Glutamatergic neuron (in vitro differentiated cells): ENCODE results near the gene RPL13. TPM values are rescaled to one million over a fixed set of nuclear protein-coding genes. Genes with fewer than 3 reads are reported as not detected.

Experiments used
- DNase-seq: peaks from one replicate; pipeline ENCODE4 v3.0.0; 2022
- H3K27ac Mint-ChIP-seq: one replicate; pipeline ENCODE4 v1.8.0; 2020; ENCODE audit warnings: mild to moderate bottlenecking, mixed read lengths, inconsistent platforms; ENCODE audit not compliant: unreplicated experiment
- H3K27me3 Mint-ChIP-seq: one replicate; pipeline ENCODE4 v1.8.0; 2020; ENCODE audit warnings: mild to moderate bottlenecking, moderate library complexity, mixed read lengths, inconsistent platforms; ENCODE audit not compliant: unreplicated experiment
- H3K36me3 Mint-ChIP-seq: one replicate; pipeline ENCODE4 v1.8.0; 2020; ENCODE audit warnings: mild to moderate bottlenecking, mixed read lengths, inconsistent platforms; ENCODE audit not compliant: unreplicated experiment
- H3K4me1 Mint-ChIP-seq: one replicate; pipeline ENCODE4 v1.8.0; 2020; ENCODE audit warnings: mild to moderate bottlenecking, low read depth, mixed read lengths, inconsistent platforms; ENCODE audit not compliant: unreplicated experiment
- H3K4me3 Mint-ChIP-seq: one replicate; pipeline ENCODE4 v1.8.0; 2020; ENCODE audit warnings: mild to moderate bottlenecking, mixed read lengths, inconsistent platforms; ENCODE audit not compliant: unreplicated experiment
- H3K9me3 Mint-ChIP-seq: one replicate; pipeline ENCODE4 v1.8.0; 2020; ENCODE audit warnings: mild to moderate bottlenecking, moderate library complexity, mixed read lengths, inconsistent platforms; ENCODE audit not compliant: unreplicated experiment
- total RNA-seq: library from RNA; stranded (reverse); fragmentation: NEBNext Ultra II Directional; extraction: Animal tissue kit (Norgen Biotek cat#: 25700); gene quantifications from one replicate; pipeline ENCODE4 v1.2.1, GENCODE V29; 2021; ENCODE audit not compliant: unreplicated experiment
- TF ChIP-seq, protein P1 (sequence below): fragments of 200-600 bp; sonication (generic); IDR thresholded peaks from one replicate; pipeline ENCODE4 v1.5.0; 2021; ENCODE audit not compliant: partially characterized antibody, unreplicated experiment

The RPL13 gene
- total RNA-seq, 1 donor from 2014 or later: 893 TPM

DNA sequence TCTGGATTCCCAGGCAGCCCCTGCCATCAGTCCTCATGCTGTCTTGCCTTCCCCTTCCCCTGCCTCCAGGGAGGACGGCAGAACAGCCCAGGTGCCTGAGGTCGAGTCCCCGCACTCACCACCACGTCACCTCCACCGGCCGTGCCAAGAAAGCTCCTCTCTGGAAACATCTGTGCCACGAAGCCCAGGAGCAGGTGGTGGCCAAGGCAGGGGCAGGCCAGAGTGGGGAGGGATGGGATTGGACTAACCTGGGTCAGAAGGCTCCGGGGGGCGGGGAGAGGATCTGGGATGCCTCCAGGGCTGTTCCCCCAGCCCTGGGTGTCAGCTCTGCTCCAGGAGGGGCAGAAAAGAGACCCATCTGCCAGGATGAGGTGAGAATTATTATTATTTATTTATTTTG, 45.5 kb downstream of the RPL13 start:
- Mint-ChIP-seq H3K27ac (no peak overlapping the region), H3K27me3 (peaks cover 5% of the 10 kb centered on the region), H3K9me3 (peaks cover 3% of the 10 kb centered on the region), H3K4me1 (peaks cover 6% of the 10 kb centered on the region), H3K36me3 (no peaks in the 10 kb centered on the region), H3K4me3 (no peak overlapping the region)
- TF ChIP-seq, protein P1, sequence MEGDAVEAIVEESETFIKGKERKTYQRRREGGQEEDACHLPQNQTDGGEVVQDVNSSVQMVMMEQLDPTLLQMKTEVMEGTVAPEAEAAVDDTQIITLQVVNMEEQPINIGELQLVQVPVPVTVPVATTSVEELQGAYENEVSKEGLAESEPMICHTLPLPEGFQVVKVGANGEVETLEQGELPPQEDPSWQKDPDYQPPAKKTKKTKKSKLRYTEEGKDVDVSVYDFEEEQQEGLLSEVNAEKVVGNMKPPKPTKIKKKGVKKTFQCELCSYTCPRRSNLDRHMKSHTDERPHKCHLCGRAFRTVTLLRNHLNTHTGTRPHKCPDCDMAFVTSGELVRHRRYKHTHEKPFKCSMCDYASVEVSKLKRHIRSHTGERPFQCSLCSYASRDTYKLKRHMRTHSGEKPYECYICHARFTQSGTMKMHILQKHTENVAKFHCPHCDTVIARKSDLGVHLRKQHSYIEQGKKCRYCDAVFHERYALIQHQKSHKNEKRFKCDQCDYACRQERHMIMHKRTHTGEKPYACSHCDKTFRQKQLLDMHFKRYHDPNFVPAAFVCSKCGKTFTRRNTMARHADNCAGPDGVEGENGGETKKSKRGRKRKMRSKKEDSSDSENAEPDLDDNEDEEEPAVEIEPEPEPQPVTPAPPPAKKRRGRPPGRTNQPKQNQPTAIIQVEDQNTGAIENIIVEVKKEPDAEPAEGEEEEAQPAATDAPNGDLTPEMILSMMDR: no peak
- DNase-seq: no peak

DNA sequence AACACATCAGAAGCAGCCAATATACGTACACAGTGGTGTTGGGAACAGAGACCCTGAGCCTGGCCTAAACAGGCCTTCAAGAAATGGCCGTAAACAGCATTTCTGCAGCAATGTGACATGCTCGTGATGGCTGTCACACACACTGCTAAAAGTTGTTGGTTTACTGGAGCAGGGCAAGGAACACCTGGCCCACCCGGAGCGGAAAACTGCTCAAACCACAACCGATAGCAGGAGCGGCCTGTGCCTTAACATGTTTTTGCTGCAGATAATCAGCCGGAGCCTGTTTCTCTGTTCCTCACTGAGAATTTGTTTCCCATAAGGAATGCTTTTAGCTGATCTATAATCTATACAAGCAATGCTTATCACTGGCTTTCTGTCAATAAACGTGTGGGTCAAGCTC, 47.0 kb downstream of the RPL13 start:
- H3K4me1 Mint-ChIP-seq: peaks cover 7% of the 10 kb centered on the region
- no peak for DNase-seq
- H3K36me3 Mint-ChIP-seq: peaks cover 2% of the 10 kb centered on the region
- peaks cover 3% of the 10 kb centered on the region for H3K9me3 Mint-ChIP-seq
- peak overlapping the region; percentile 17 for H3K27ac Mint-ChIP-seq
- no peak overlapping the region for H3K4me3 Mint-ChIP-seq
- H3K27me3 Mint-ChIP-seq: peaks cover 5% of the 10 kb centered on the region
- TF ChIP-seq, protein P1: no peak

DNA sequence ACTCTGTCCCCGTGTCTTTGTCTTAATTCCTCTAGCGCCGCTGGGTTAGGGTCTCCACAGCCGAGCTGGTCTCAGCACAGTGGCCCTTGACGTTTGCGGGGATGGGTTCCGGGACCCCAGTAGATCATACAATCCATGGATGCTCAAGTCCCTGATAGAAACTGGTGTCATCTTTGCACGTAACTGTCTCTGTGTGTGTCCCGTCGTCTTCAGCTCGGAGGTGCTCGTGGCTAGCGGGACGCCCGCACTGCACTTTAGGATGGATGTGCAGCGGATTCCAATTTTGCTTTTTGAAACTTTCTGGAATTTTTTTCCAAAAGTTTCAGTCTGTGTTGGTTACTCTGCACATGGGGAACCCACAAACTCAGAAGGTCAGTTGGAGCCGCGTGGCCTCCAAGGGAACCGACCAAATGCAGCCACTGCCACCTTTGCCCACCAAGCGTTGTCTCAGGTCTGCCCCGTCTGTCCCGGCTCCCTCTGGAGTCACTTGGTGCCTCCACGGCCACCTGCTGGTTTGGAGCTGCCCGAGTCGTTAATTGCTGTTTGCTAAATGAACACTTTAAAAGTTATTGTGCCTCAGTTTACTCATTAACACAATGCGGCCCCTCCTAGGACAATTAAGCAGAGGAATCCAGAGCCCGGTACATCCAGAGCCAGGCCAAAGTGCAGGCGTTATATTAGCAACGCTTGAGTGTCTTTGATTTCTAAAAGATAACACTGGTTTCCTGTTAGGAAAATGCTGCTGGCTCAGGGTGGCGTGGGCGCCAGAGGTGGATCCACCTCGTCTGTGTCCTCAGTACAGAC, 47.7 kb downstream of the RPL13 start:
- Mint-ChIP-seq H3K27ac (peak overlapping the region; percentile 17), H3K4me1 (peaks cover 10% of the 10 kb centered on the region), H3K4me3 (no peak overlapping the region), H3K36me3 (peaks cover 5% of the 10 kb centered on the region), H3K27me3 (peaks cover 9% of the 10 kb centered on the region), H3K9me3 (peaks cover 6% of the 10 kb centered on the region)
- TF ChIP-seq, protein P1: no peak
- DNase-seq: no peak

DNA sequence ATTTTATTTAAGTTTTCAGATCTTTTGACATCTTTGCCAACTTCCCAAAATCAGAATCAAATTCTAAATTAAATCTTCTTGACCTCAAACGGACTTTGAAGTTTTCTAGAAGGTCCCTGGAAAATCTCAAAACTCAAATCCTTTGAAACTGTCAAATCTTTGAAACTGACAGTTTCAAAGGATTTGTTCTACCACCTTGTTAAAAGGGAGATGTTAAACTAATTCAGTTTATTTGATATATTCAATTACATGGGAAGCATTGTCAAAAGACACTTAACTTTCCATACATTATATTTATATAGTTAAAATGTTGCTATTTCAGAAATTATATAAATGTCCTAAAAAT, 49.6 kb downstream of the RPL13 start:
- no peak overlapping the region for H3K27ac Mint-ChIP-seq
- peaks cover 5% of the 10 kb centered on the region for H3K36me3 Mint-ChIP-seq
- no peak overlapping the region for H3K4me3 Mint-ChIP-seq

More for the DNA sequence above, 49.6 kb downstream of the RPL13 start:
- Mint-ChIP-seq H3K27me3 (peaks cover 9% of the 10 kb centered on the region), H3K4me1 (peaks cover 9% of the 10 kb centered on the region), H3K9me3 (peaks cover 6% of the 10 kb centered on the region)
- DNase-seq: no peak
- TF ChIP-seq, protein P1: no peak
